Nucleus accumbens (tissue), 56 donors: ENCODE measurements around the gene EXOC6B.

Experiments used
- DNase-seq, 56 donors: peaks; one replicate each; lab custom pipeline; 2025; lab: John Stamatoyannopoulos, UW

Gene EXOC6B

GRCh38 chr2:72412214-72412613 is 413.6 kb downstream of the EXOC6B start:
- DNase-seq: no peak

GRCh38 chr2:72399879-72400278 is 426.0 kb downstream of the EXOC6B start:
- DNase-seq: no peak

- no peak for DNase-seq
Observed at GRCh38 chr2:72395096-72395495, 430.7 kb downstream of the EXOC6B start.

- no peak for DNase-seq
Observed at GRCh38 chr2:72394541-72395070, 431.2 kb downstream of the EXOC6B start.

GRCh38 chr2:72389447-72389846 is 436.4 kb downstream of the EXOC6B start:
- no peak for DNase-seq

- no peak for DNase-seq
Observed at GRCh38 chr2:72388263-72388662, 437.6 kb downstream of the EXOC6B start.

- DNase-seq: peak in 1 of 56 donors; percentile 0
Observed at GRCh38 chr2:72386288-72386687, 439.5 kb downstream of the EXOC6B start.

GRCh38 chr2:72378753-72379348 is 447.0 kb downstream of the EXOC6B start:
- DNase-seq: no peak

- peak in 25 of 56 donors; percentile 0 to 43 (median 7) for DNase-seq
Observed at GRCh38 chr2:72367530-72368225, 458.2 kb downstream of the EXOC6B start.

- DNase-seq: no peak
Observed at GRCh38 chr2:72363406-72363805, 462.4 kb downstream of the EXOC6B start.

- no peak for DNase-seq
Observed at GRCh38 chr2:72362733-72363132, 463.1 kb downstream of the EXOC6B start.

GRCh38 chr2:72361521-72361920 is 464.3 kb downstream of the EXOC6B start:
- no peak for DNase-seq

GRCh38 chr2:72361042-72361441 is 464.8 kb downstream of the EXOC6B start:
- DNase-seq: no peak

GRCh38 chr2:72350852-72351251 is 475.0 kb downstream of the EXOC6B start:
- DNase-seq: no peak

GRCh38 chr2:72349016-72349415 is 476.8 kb downstream of the EXOC6B start:
- no peak for DNase-seq

- no peak for DNase-seq
Observed at GRCh38 chr2:72347081-72347480, 478.8 kb downstream of the EXOC6B start.

GRCh38 chr2:72341639-72342038 is 484.2 kb downstream of the EXOC6B start:
- no peak for DNase-seq

- DNase-seq: no peak
Observed at GRCh38 chr2:72340665-72341064, 485.2 kb downstream of the EXOC6B start.

GRCh38 chr2:72338076-72338475 is 487.8 kb downstream of the EXOC6B start:
- DNase-seq: no peak

GRCh38 chr2:72332720-72333119 is 493.1 kb downstream of the EXOC6B start:
- DNase-seq: no peak

GRCh38 chr2:72330652-72331051 is 495.2 kb downstream of the EXOC6B start:
- no peak for DNase-seq

- DNase-seq: no peak
Observed at GRCh38 chr2:72326759-72327158, 499.1 kb downstream of the EXOC6B start.
